ENCODE measurements around the gene RPS6KA2.
"Not testable (repeated sequence)": the region's sequence is repeated elsewhere in the genome, so short reads cannot be mapped to it uniquely, and the experiment has no call there.

The RPS6KA2 gene

GRCh38 chr6:166387642-166388289 lies 239.3 kb downstream of the RPS6KA2 start:
- Histone ChIP-seq H3K4me1 (ENCODE audit: control insufficient read depth, insufficient read depth, low read length) (no peaks in the 10 kb centered on the region), H3K9me3 (ENCODE audit: control insufficient read depth, low read length) (no peaks in the 10 kb centered on the region), H3K4me3 (ENCODE audit: low read length) (no peak overlapping the region), H3K27me3 (ENCODE audit: control insufficient read depth, insufficient read depth, low read length) (peaks cover 3% of the 10 kb centered on the region), H3K36me3 (ENCODE audit: control insufficient read depth, insufficient read depth, low read length) (no peaks in the 10 kb centered on the region), H3K9ac (ENCODE audit: low read length) (no peak overlapping the region)

DNA sequence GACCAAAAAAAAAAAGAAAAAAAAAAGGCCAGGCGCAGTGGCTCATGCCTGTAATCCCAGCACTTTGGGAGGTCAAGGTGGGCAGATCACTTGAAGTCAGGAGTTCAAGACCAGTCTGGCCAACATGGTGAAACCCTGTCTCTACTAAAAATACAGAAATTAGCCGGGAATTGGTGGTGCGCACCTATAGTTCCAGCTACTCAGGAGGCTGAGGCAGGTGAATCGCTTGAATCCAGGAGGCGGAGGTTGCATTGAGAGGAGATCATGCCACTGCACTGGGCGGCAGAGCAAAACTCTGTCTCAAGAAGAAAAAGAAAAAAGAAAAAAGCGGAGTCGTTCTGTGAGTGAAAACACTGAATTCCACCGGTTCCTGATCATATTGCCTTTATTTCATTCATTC lies 240.0 kb downstream of the RPS6KA2 start:
- not testable (repeated sequence) for H3K4me1 ChIP-seq (ENCODE audit: control insufficient read depth, insufficient read depth, low read length); H3K9ac ChIP-seq (ENCODE audit: low read length); H3K9me3 ChIP-seq (ENCODE audit: control insufficient read depth, low read length); H3K4me3 ChIP-seq (ENCODE audit: low read length); H3K36me3 ChIP-seq (ENCODE audit: control insufficient read depth, insufficient read depth, low read length); H3K27me3 ChIP-seq (ENCODE audit: control insufficient read depth, insufficient read depth, low read length)

- no peaks in the 10 kb centered on the region for H3K36me3 ChIP-seq (ENCODE audit: control insufficient read depth, insufficient read depth, low read length)
- H3K4me3 ChIP-seq (ENCODE audit: low read length): no peak overlapping the region
- H3K9ac ChIP-seq (ENCODE audit: low read length): no peak overlapping the region
- no peaks in the 10 kb centered on the region for H3K4me1 ChIP-seq (ENCODE audit: control insufficient read depth, insufficient read depth, low read length)
- H3K27me3 ChIP-seq (ENCODE audit: control insufficient read depth, insufficient read depth, low read length): peaks cover 3% of the 10 kb centered on the region
- H3K9me3 ChIP-seq (ENCODE audit: control insufficient read depth, low read length): no peaks in the 10 kb centered on the region
These were observed 240.9 kb downstream of the RPS6KA2 start for GRCh38 chr6:166386111-166386510.

- not testable (repeated sequence) for H3K4me1 ChIP-seq (ENCODE audit: control insufficient read depth, insufficient read depth, low read length); H3K9me3 ChIP-seq (ENCODE audit: control insufficient read depth, low read length); H3K36me3 ChIP-seq (ENCODE audit: control insufficient read depth, insufficient read depth, low read length); H3K27me3 ChIP-seq (ENCODE audit: control insufficient read depth, insufficient read depth, low read length)
- Histone ChIP-seq H3K4me3 (ENCODE audit: low read length) (peak overlapping the region; percentile 84), H3K9ac (ENCODE audit: low read length) (peak overlapping the region; percentile 93)
These were observed 243.2 kb downstream of the RPS6KA2 start for GRCh38 chr6:166383802-166384363.

- Histone ChIP-seq H3K36me3 (ENCODE audit: control insufficient read depth, insufficient read depth, low read length) (no peaks in the 10 kb centered on the region), H3K4me3 (ENCODE audit: low read length) (peak within 1 kb of the TSS; percentile 84), H3K27me3 (ENCODE audit: control insufficient read depth, insufficient read depth, low read length) (no peaks in the 10 kb centered on the region), H3K9me3 (ENCODE audit: control insufficient read depth, low read length) (no peaks in the 10 kb centered on the region), H3K4me1 (ENCODE audit: control insufficient read depth, insufficient read depth, low read length) (peaks cover 4% of the 10 kb centered on the region), H3K9ac (ENCODE audit: low read length) (peak within 1 kb of the TSS; percentile 93)
These were observed 243.9 kb downstream of the RPS6KA2 start, which contains the start of gene MPC1 for GRCh38 chr6:166382933-166383801. MPC1 (minus strand) TSS chr6:166382940; CDS start chr6:166382876, 64 bp downstream.

DNA sequence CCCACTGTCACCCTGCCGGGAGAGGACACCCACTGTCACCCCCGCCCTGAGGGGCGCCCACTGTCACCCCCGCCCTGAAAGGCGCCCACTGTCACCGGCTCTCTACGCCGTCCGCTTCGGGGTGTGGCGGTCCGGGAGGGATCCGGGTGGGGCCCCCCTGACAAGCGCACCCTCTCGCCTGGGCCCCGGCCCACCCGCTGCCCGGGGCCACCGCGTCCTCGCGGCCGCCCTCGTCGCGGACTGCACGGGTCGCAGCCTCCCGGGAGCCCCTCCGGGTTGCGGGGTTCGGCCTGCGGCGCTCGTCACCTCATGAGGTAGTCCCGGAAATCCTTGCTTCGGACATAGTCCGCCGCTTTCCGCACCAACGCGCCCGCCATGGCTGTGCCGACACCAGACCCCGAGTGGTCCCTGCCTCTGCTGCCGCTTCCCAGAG lies 244.5 kb downstream of the RPS6KA2 start:
- no peaks in the 10 kb centered on the region for H3K27me3 ChIP-seq (ENCODE audit: control insufficient read depth, insufficient read depth, low read length)
- no peaks in the 10 kb centered on the region for H3K36me3 ChIP-seq (ENCODE audit: control insufficient read depth, insufficient read depth, low read length)
- H3K4me1 ChIP-seq (ENCODE audit: control insufficient read depth, insufficient read depth, low read length): peaks cover 4% of the 10 kb centered on the region
- H3K9ac ChIP-seq (ENCODE audit: low read length): peak overlapping the region; percentile 93
- no peaks in the 10 kb centered on the region for H3K9me3 ChIP-seq (ENCODE audit: control insufficient read depth, low read length)
- H3K4me3 ChIP-seq (ENCODE audit: low read length): peak overlapping the region; percentile 70

DNA sequence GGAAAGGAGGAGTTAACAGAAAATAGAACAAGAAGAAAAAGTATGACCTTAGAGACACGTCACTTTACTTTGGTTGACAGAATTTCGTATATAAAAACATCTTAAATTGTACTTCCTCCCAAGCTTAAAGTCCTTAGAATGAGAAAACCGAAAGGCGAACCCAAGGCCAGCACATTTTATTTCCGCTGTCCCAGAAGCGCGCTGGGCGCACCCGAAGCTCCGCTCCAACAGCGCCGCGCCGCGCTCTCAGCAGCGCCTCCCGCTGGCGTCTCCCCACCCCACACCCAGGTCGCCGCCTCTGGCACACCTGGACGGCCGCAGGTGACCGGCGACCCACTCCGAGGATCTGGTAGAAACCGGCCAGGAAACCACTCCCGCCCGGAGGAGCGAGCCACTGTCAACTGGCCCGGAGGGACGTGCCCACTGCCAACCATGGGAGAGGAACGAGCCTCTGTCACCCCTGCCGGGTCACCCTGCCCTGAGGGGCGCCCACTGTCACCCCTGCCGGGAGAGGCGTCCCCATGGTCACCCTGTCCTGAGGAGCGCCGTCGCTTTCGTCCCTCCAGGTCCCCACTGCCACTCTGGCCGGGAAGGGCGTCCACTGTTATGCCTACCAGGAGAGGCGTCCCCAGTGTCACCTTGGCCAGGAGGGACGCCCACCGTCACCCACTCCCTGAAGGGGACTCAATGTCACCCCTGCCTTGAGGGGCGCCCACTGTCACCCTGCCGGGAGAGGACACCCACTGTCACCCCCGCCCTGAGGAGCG lies 245.1 kb downstream of the RPS6KA2 start:
- peak overlapping the region; percentile 93 for H3K9ac ChIP-seq (ENCODE audit: low read length)
- peaks cover 4% of the 10 kb centered on the region for H3K4me1 ChIP-seq (ENCODE audit: control insufficient read depth, insufficient read depth, low read length)
- H3K27me3 ChIP-seq (ENCODE audit: control insufficient read depth, insufficient read depth, low read length): no peaks in the 10 kb centered on the region
- H3K36me3 ChIP-seq (ENCODE audit: control insufficient read depth, insufficient read depth, low read length): no peaks in the 10 kb centered on the region
- H3K9me3 ChIP-seq (ENCODE audit: control insufficient read depth, low read length): no peaks in the 10 kb centered on the region
- H3K4me3 ChIP-seq (ENCODE audit: low read length): peak overlapping the region; percentile 70

DNA sequence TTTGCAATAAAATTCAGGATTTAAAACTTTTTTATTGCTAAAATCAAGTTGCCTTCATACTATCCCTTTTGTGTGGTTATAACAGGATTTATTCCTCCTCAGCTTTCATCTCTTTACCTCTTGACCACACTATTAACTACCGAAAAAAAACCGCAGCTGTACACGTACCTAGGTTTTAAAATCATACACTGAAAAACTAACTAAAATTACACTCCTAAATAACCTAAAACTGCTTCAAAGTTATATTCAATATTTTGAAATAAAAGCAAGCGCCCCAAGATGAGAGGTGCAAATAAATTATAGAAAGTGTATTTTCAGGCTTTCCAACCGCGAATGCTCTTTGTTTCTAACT lies 245.7 kb downstream of the RPS6KA2 start:
- Histone ChIP-seq H3K9ac (ENCODE audit: low read length) (peak overlapping the region; percentile 93), H3K27me3 (ENCODE audit: control insufficient read depth, insufficient read depth, low read length) (no peaks in the 10 kb centered on the region), H3K36me3 (ENCODE audit: control insufficient read depth, insufficient read depth, low read length) (no peaks in the 10 kb centered on the region), H3K9me3 (ENCODE audit: control insufficient read depth, low read length) (no peaks in the 10 kb centered on the region), H3K4me1 (ENCODE audit: control insufficient read depth, insufficient read depth, low read length) (peaks cover 4% of the 10 kb centered on the region), H3K4me3 (ENCODE audit: low read length) (peak overlapping the region; percentile 21)

DNA sequence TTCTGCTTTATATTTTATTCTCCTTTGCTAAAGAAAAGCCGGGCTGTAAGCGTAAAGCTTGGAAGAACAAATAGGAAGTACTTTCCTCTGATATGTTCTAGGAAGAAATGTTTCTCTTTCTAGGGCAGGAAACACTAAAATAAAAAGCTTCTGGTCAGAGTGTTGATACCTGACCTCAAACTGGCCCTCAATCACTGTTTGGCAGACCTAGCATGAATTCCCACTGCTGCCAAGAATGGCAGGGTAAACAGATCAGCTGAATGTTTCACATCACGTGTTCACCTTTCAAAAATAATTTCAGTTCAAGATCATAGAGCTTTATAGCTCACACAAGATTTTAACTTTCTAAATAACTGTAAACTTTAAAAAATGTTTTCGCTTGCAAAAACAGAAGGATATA lies 247.3 kb downstream of the RPS6KA2 start:
- no peaks in the 10 kb centered on the region for H3K36me3 ChIP-seq (ENCODE audit: control insufficient read depth, insufficient read depth, low read length)
- no peak overlapping the region for H3K9ac ChIP-seq (ENCODE audit: low read length)
- H3K9me3 ChIP-seq (ENCODE audit: control insufficient read depth, low read length): no peaks in the 10 kb centered on the region
- H3K27me3 ChIP-seq (ENCODE audit: control insufficient read depth, insufficient read depth, low read length): no peaks in the 10 kb centered on the region
- H3K4me3 ChIP-seq (ENCODE audit: low read length): no peak overlapping the region
- H3K4me1 ChIP-seq (ENCODE audit: control insufficient read depth, insufficient read depth, low read length): peaks cover 4% of the 10 kb centered on the region

DNA sequence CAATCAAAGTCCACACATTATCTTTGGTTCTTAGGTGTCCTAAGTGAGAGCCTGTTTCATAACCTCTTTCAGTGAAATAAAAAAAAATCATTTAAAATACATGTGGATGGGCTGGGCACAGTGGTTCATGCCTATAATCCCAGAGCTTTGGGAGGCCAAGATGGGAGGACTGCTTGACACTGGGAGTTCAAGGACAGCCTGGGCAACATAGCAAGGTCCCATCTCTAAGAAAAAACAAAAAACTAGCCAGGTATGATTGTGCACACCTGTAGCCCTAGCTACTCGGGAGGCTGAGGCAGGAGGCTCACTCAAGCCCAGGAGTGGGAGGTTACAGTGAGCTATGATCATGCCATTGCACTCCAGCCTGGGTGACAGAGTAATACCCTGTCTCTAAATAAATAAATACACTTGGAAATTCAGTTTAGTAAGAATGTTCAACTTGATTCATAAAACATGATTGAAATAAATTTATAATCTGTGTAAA lies 247.9 kb downstream of the RPS6KA2 start:
- Histone ChIP-seq H3K4me3 (ENCODE audit: low read length) (no peak overlapping the region), H3K9me3 (ENCODE audit: control insufficient read depth, low read length) (no peaks in the 10 kb centered on the region), H3K27me3 (ENCODE audit: control insufficient read depth, insufficient read depth, low read length) (no peaks in the 10 kb centered on the region)

DNA sequence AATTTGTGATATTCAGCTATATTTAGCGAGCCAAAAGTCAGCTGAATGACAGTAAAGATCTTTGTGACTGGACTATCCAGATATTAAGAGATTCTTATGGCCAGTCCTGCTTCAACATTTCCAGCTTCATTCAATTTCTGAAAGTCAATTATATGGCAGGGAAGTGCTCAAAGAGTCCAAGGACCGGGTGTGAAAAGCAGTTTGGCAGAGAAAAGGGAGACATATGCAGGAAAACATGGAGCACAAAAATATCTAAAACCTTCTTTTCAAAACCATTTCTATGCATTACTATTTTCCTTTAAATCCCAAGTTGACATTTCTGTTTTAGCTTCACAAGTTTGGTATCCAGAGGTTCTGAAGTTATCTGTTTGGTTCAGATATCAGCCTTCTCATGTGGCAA lies 249.3 kb downstream of the RPS6KA2 start:
- Histone ChIP-seq H3K27me3 (ENCODE audit: control insufficient read depth, insufficient read depth, low read length) (no peaks in the 10 kb centered on the region), H3K36me3 (ENCODE audit: control insufficient read depth, insufficient read depth, low read length) (no peaks in the 10 kb centered on the region), H3K4me1 (ENCODE audit: control insufficient read depth, insufficient read depth, low read length) (peaks cover 4% of the 10 kb centered on the region), H3K4me3 (ENCODE audit: low read length) (no peak overlapping the region), H3K9me3 (ENCODE audit: control insufficient read depth, low read length) (no peaks in the 10 kb centered on the region), H3K9ac (ENCODE audit: low read length) (no peak overlapping the region)

More for the DNA sequence above, 247.9 kb downstream of the RPS6KA2 start:
- Histone ChIP-seq H3K4me1 (ENCODE audit: control insufficient read depth, insufficient read depth, low read length) (peaks cover 4% of the 10 kb centered on the region), H3K36me3 (ENCODE audit: control insufficient read depth, insufficient read depth, low read length) (no peaks in the 10 kb centered on the region), H3K9ac (ENCODE audit: low read length) (no peak overlapping the region)
